ENCODE measurements around the gene CHCT1. TPM values are rescaled to one million over a fixed set of nuclear protein-coding genes. Genes with fewer than 3 reads are reported as not detected.

The CHCT1 gene
- total RNA-seq, 1 donor from 2014 or later = not detected

- intact Hi-C loops (cut with micrococcal nuclease) = loop anchor here (5.0 to 10.0 kb wide), 2 partner anchors 201 to 292 kb away; partner anchors contain the start of gene CA4
Measured at GRCh38 chr17:60436676-60437075, 14.4 kb downstream of the CHCT1 start.

GRCh38 chr17:60439501-60439900 is 17.2 kb downstream of the CHCT1 start:
- intact Hi-C loops (cut with micrococcal nuclease) = loop anchor here (5.0 to 10.0 kb wide), 2 partner anchors 198 to 295 kb away; partner anchors contain the start of gene CA4

- intact Hi-C loops (cut with micrococcal nuclease) = no loop called here
Measured at GRCh38 chr17:60442271-60443173, 20.2 kb downstream of the CHCT1 start.

- intact Hi-C loops (cut with micrococcal nuclease) = no loop called here
Measured at GRCh38 chr17:60443713-60444112, 21.4 kb downstream of the CHCT1 start.

- intact Hi-C loops (cut with micrococcal nuclease) = no loop called here
Measured at GRCh38 chr17:60445144-60445543, 22.9 kb downstream of the CHCT1 start.

GRCh38 chr17:60447375-60447774 is 25.1 kb downstream of the CHCT1 start:
- intact Hi-C loops (cut with micrococcal nuclease) = no loop called here

- intact Hi-C loops (cut with micrococcal nuclease) = no loop called here
Measured at GRCh38 chr17:60451071-60451470, 28.8 kb downstream of the CHCT1 start.

GRCh38 chr17:60451965-60452364 is 29.7 kb downstream of the CHCT1 start:
- intact Hi-C loops (cut with micrococcal nuclease) = no loop called here

- intact Hi-C loops (cut with micrococcal nuclease) = no loop called here
Measured at GRCh38 chr17:60455378-60455777, 33.1 kb downstream of the CHCT1 start.

GRCh38 chr17:60457148-60457547 is 34.9 kb downstream of the CHCT1 start:
- intact Hi-C loops (cut with micrococcal nuclease) = no loop called here

GRCh38 chr17:60461584-60461983 is 39.3 kb downstream of the CHCT1 start:
- intact Hi-C loops (cut with micrococcal nuclease) = no loop called here

- intact Hi-C loops (cut with micrococcal nuclease) = no loop called here
Measured at GRCh38 chr17:60463157-60463835, 41.0 kb downstream of the CHCT1 start.

- intact Hi-C loops (cut with micrococcal nuclease) = no loop called here
Measured at GRCh38 chr17:60464343-60464742, 42.1 kb downstream of the CHCT1 start.

- intact Hi-C loops (cut with micrococcal nuclease) = no loop called here
Measured at GRCh38 chr17:60468371-60468770, 46.1 kb downstream of the CHCT1 start.

- intact Hi-C loops (cut with micrococcal nuclease) = no loop called here
Measured at GRCh38 chr17:60471451-60471850, 49.2 kb downstream of the CHCT1 start.

GRCh38 chr17:60472449-60472848 is 50.2 kb downstream of the CHCT1 start:
- intact Hi-C loops (cut with micrococcal nuclease) = no loop called here

GRCh38 chr17:60473788-60474187 is 51.5 kb downstream of the CHCT1 start:
- intact Hi-C loops (cut with micrococcal nuclease) = no loop called here

Other genes starting within 250 kb of the CHCT1 start
- gene USP32, start 30.4 kb upstream of the CHCT1 start, total RNA-seq = 34.2 and 35.7 TPM in 2 replicates
- gene APPBP2, start 103.8 kb downstream of the CHCT1 start, total RNA-seq = 28.5 and 30.2 TPM in 2 replicates
- gene PPM1D, start 177.7 kb downstream of the CHCT1 start, total RNA-seq = 17.1 and 18.7 TPM in 2 replicates